Esophagus squamous epithelium (tissue), 5 donors: ENCODE data around the gene RNF223. TPM values are rescaled to one million over a fixed set of nuclear protein-coding genes. Genes with fewer than 3 reads are reported as not detected.
A peak's percentile ranks its signal among the peaks of the same experiment; 100 is the strongest.
"Not testable (repeated sequence)": the region's sequence is repeated elsewhere in the genome, so short reads cannot be mapped to it uniquely, and the experiment has no call there.

Source experiments
- DNase-seq: peaks from one replicate; lab custom pipeline; 2025; lab: John Stamatoyannopoulos, UW
- H3K27ac ChIP-seq, 4 donors: fragments of 200-600 bp; sonication (generic); one replicate each; pipeline ENCODE4 v1.5.1; 2016 to 2019; ENCODE audit warnings: mild to moderate bottlenecking in 1 of 4
- H3K27me3 ChIP-seq, 4 donors: fragments of 200-600 bp; sonication (generic); 1 replicate in 3 of 4; 2 replicates in 1 of 4; pipeline versions ENCODE4 v1.5.1 to v1.6.0; 2017 to 2021; ENCODE audit warnings: antibody characterized with exemption in 1 of 4
- H3K36me3 ChIP-seq, 3 donors: fragments of 200-600 bp; sonication (generic); one replicate each; pipeline ENCODE4 v1.5.1; 2016 to 2019
- H3K4me1 ChIP-seq, 3 donors: fragments of 200-600 bp; sonication (generic); one replicate each; pipeline ENCODE4 v1.5.1; 2017 to 2019
- H3K4me3 ChIP-seq, 4 donors: fragments of 200-600 bp; sonication (generic); 1 replicate in 3 of 4; 2 replicates in 1 of 4; pipeline ENCODE4 v1.5.1; 2016 to 2019; ENCODE audit warnings: mild to moderate bottlenecking in 2 of 4, moderate library complexity in 1 of 4
- H3K9me3 ChIP-seq, 3 donors: fragments of 200-600 bp; sonication (generic); one replicate each; pipeline ENCODE4 v1.5.1; 2016 to 2019
- POLR2A ChIP-seq, 4 donors: fragments of 450-650 bp; IDR thresholded peaks; one replicate each; pipeline ENCODE4 v1.6.1; 2017; ENCODE audit warnings: antibody characterized with exemption in 4 of 4, mild to moderate bottlenecking in 4 of 4, moderate library complexity in 3 of 4
- WGBS, 2 donors: methylation state at CpG; one replicate each; pipeline ENCODE4 v1.1.5; 2018; 5-methylcytosine and 5-hydroxymethylcytosine counted together
- intact Hi-C: fragments of 100-400 bp; cut with DNase I; formaldehyde crosslinking; loops from one replicate; pipeline ENCODE4 v1.15.0; 2022
- total RNA-seq, 4 donors: library from RNA; depleted of rRNA; stranded (reverse); fragments of >200 nt; gene quantifications; one replicate each; pipeline ENCODE4 v1.1.0, GENCODE V29; 2016
- TF ChIP-seq, protein P1 (sequence below), 6 experiments: fragments of 450-650 bp in 4 of 6; fragments of 200-600 bp in 2 of 6; sonication (generic) in 2 of 6; IDR thresholded peaks; one replicate each; pipeline ENCODE4 v1.5.1; 2016 to 2019; ENCODE audit warnings: antibody characterized with exemption in 6 of 6, mild to moderate bottlenecking in 4 of 6, moderate library complexity in 4 of 6
- donor health status: DM: yes; HTN: yes; CAD: no.

Gene RNF223
- total RNA-seq, 4 donors from 2014 or later: 11.8 to 25.3 (median 12.3) TPM

DNA sequence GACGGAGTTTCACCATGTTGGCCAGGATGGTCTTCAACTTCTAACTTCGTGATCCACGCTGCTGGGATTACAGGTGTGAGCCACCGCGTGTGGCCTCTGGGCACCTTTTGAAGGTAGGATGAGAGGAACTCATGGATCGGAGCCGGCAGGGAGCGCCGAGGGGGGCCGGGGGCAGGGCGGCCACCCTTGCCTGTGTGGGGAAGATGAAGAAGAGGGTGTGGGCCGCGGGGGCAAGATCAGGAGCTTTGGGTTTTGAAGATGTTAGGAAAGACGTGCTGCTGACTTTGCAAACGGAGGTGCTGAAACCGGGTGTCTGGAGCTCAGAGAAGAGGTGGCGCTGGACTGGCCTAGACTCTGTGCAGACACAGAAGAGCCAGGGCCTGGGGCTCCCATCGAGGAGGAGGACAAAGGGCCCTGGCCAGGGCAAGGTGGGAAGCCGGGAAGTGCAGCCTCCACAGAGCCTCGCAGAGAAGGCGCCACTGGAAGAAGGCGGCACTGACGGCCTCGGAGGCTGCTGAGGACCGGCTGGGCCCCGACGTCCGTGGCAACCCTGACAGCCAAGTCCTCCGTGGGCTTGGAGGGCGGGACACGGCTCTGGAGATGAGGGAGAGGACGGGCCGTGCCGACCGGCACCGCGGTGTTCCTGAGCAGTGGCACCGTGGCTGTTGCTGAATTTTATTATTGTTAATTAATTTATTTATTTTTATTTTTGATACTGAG is 13.7 kb downstream of the RNF223 start:
- no peak for DNase-seq
- 38 to 53% methylated on average over 31 to 38 of the region's 38 CpGs for WGBS, 2 donors
- no peaks in the 10 kb centered on the region for H3K9me3 ChIP-seq
- peaks cover 32 to 62% (median 36%) of the 10 kb centered on the region in 3 donors for H3K4me1 ChIP-seq
- peak overlapping the region in 3 of 4 donors; percentile 32 to 78 (median 55) for H3K4me3 ChIP-seq
- TF ChIP-seq, protein P1, sequence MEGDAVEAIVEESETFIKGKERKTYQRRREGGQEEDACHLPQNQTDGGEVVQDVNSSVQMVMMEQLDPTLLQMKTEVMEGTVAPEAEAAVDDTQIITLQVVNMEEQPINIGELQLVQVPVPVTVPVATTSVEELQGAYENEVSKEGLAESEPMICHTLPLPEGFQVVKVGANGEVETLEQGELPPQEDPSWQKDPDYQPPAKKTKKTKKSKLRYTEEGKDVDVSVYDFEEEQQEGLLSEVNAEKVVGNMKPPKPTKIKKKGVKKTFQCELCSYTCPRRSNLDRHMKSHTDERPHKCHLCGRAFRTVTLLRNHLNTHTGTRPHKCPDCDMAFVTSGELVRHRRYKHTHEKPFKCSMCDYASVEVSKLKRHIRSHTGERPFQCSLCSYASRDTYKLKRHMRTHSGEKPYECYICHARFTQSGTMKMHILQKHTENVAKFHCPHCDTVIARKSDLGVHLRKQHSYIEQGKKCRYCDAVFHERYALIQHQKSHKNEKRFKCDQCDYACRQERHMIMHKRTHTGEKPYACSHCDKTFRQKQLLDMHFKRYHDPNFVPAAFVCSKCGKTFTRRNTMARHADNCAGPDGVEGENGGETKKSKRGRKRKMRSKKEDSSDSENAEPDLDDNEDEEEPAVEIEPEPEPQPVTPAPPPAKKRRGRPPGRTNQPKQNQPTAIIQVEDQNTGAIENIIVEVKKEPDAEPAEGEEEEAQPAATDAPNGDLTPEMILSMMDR (IDR thresholded peaks at IDR 0.05): no peak
- no peak for TF ChIP-seq POLR2A (IDR thresholded peaks at IDR 0.05)
- no peak overlapping the region for H3K27ac ChIP-seq
- peaks cover 0 to 1% (median 0%) of the 10 kb centered on the region in 3 donors for H3K36me3 ChIP-seq
- H3K27me3 ChIP-seq: peaks cover 9 to 85% (median 30%) of the 10 kb centered on the region in 4 donors
- intact Hi-C loops: loop anchor here (5.0 kb wide), 1 partner anchor 78 kb away; the partner anchor contains the start of gene PERM1

- 17% methylated on average over 9 of the region's 69 CpGs for WGBS, 2 donors
- Histone ChIP-seq H3K4me1 (peaks cover 32 to 62% (median 36%) of the 10 kb centered on the region in 3 donors), H3K36me3 (peaks cover 0 to 9% (median 0%) of the 10 kb centered on the region in 3 donors), H3K27me3 (peaks cover 9 to 82% (median 30%) of the 10 kb centered on the region in 4 donors), H3K9me3 (no peaks in the 10 kb centered on the region), H3K4me3 (peak overlapping the region; percentile 32 to 78 (median 48)), H3K27ac (no peak overlapping the region)
- TF ChIP-seq, protein P1 (IDR thresholded peaks at IDR 0.05): no peak
- no peak for TF ChIP-seq POLR2A (IDR thresholded peaks at IDR 0.05)
- DNase-seq: no peak
- intact Hi-C loops: loop anchor here (5.0 kb wide), 1 partner anchor 77 kb away; the partner anchor contains the start of gene PERM1
These were observed 14.4 kb downstream of the RNF223 start for GRCh38 chr1:1059494-1060280.

DNA sequence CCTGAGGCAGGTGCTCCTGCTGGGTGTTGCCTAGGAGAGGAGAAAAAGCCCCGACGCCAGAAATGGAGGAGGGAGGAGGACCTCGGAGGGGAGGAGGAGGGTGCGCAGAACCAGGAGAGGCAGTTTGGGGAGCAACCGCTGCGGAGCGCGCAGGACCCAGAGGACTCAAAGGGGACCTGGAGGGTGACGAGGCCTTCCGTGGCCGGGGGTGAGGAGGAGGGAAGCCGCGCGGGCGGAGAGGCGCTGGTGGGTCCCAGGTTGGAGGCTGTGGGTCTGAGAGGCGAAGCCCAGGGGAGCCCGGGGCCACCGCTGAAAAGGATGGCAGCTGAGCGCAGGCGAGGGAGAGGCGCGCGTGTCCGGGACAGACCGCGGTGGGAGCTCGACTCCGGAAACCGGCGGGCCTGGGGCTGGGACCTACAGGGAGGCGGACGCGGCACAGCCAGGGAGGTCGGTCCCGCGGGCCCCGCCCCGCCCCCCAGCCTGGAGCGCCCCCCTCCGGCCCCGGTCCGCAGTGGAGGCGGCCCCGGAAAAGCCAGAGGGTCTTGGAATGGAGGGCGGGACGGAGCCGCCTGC is 15.1 kb downstream of the RNF223 start:
- Histone ChIP-seq H3K27ac (no peak overlapping the region), H3K27me3 (peaks cover 9 to 75% (median 30%) of the 10 kb centered on the region in 4 donors), H3K36me3 (peaks cover 0 to 16% (median 2%) of the 10 kb centered on the region in 3 donors), H3K4me3 (peak overlapping the region; percentile 32 to 78 (median 48)), H3K4me1 (peaks cover 28 to 55% (median 31%) of the 10 kb centered on the region in 3 donors), H3K9me3 (no peaks in the 10 kb centered on the region)
- DNase-seq: no peak
- intact Hi-C loops: no loop called here
- TF ChIP-seq, protein P1 (IDR thresholded peaks at IDR 0.05): peak in 1 of 6 experiments; percentile 7
- no peak for TF ChIP-seq POLR2A (IDR thresholded peaks at IDR 0.05)
- 1 to 3% methylated on average over 16 to 26 of the region's 48 CpGs for WGBS, 2 donors

- H3K9me3 ChIP-seq: no peaks in the 10 kb centered on the region
- peaks cover 9 to 68% (median 30%) of the 10 kb centered on the region in 4 donors for H3K27me3 ChIP-seq
- no peak for DNase-seq
- H3K4me3 ChIP-seq: peak overlapping the region in 3 of 4 donors; percentile 32 to 78 (median 55)
- TF ChIP-seq, protein P1 (IDR thresholded peaks at IDR 0.05): no peak
- 7 to 9% methylated on average over 15 to 16 of the region's 24 CpGs for WGBS, 2 donors
- H3K4me1 ChIP-seq: peaks cover 23 to 48% (median 26%) of the 10 kb centered on the region in 3 donors
- no peak overlapping the region for H3K27ac ChIP-seq
- intact Hi-C loops: no loop called here
- peaks cover 0 to 23% (median 9%) of the 10 kb centered on the region in 3 donors for H3K36me3 ChIP-seq
These were observed 15.8 kb downstream of the RNF223 start for GRCh38 chr1:1058088-1058905.

GRCh38 chr1:1057769-1058087 is 16.4 kb downstream of the RNF223 start:
- Histone ChIP-seq H3K27me3 (peaks cover 9 to 62% (median 30%) of the 10 kb centered on the region in 4 donors), H3K4me1 (peaks cover 23 to 43% (median 26%) of the 10 kb centered on the region in 3 donors), H3K36me3 (peaks cover 0 to 29% (median 9%) of the 10 kb centered on the region in 3 donors)
- intact Hi-C loops, H3K4me3 ChIP-seq, H3K27ac ChIP-seq, H3K9me3 ChIP-seq, DNase-seq: not testable (repeated sequence)
- WGBS, 2 donors: 38 to 54% methylated on average over 14 of the region's 15 CpGs
